Upper lobe of right lung (tissue), 1 donor: Measurements from ENCODE around the gene ZBTB37. TPM values are rescaled to one million over a fixed set of nuclear protein-coding genes. Genes with fewer than 3 reads are reported as not detected.

Source experiments
- ATAC-seq: fragments of 200-7000 bp; cut with Tn5 transposase; one replicate; pipeline ENCODE4 v1.9.1; 2020; ENCODE audit warnings: mild to moderate bottlenecking, moderate library complexity
- DNase-seq: peaks from one replicate; pipeline ENCODE4 v3.0.0-alpha.2; 2020
- H3K27ac ChIP-seq: fragments of 200-600 bp; one replicate; pipeline ENCODE4 v1.8.0; 2022
- H3K27me3 ChIP-seq: fragments of 200-600 bp; one replicate; pipeline ENCODE4 v1.8.0; 2022; ENCODE audit warnings: mild to moderate bottlenecking
- H3K36me3 ChIP-seq: fragments of 200-600 bp; one replicate; pipeline ENCODE4 v1.8.0; 2022
- H3K4me1 ChIP-seq: fragments of 200-600 bp; one replicate; pipeline ENCODE4 v1.8.0; 2022
- H3K4me3 ChIP-seq: fragments of 200-600 bp; one replicate; pipeline ENCODE4 v1.8.0; 2022; ENCODE audit warnings: mild to moderate bottlenecking
- H3K9me3 ChIP-seq: fragments of 200-600 bp; one replicate; pipeline ENCODE4 v1.8.0; 2022
- intact Hi-C: fragments of 100-400 bp; cut with DNase I; formaldehyde crosslinking; loops from one replicate; pipeline ENCODE4 v1.11.0; 2022
- total RNA-seq: library from RNA; stranded (reverse); fragmentation: NEBNext Ultra II Directional; extraction: Animal tissue kit (Norgen Biotek cat#: 25700); gene quantifications from one replicate; pipeline ENCODE4 v1.2.1, GENCODE V29; 2021
- TF ChIP-seq, protein P1 (sequence below): fragments of 200-600 bp; IDR thresholded peaks from one replicate; pipeline ENCODE4 v1.8.0; 2022; ENCODE audit warnings: antibody characterized with exemption
- donor health status: DM: no; HTN: yes; CAD: no; lungs with severe emphysema.

Gene ZBTB37
- total RNA-seq, 1 donor from 2014 or later, result 14.7 TPM

DNA sequence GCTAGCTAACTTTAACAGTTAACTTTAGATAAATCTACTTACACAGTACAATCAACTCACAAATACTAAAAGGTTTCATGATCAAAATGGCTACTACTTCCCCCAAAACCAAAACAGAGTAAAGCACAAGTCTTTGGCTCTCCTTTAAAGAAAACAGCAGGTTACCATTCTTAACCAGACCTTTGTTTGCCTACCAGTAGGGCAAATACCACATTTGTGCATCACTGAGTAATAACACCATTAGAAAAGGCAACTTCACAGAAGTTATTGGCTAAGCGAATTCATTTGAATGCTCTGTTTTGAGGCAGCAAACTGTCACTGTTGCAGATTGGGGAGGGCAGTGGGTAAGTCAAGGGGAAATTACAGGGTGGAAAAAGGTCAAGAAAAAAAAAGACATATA is 66.3 kb downstream of the ZBTB37 start:
- DNase-seq, result no peak
- no peak overlapping the region for H3K4me3 ChIP-seq
- intact Hi-C loops, result no loop called here
- H3K4me1 ChIP-seq, result no peaks in the 10 kb centered on the region
- no peaks in the 10 kb centered on the region for H3K27me3 ChIP-seq
- TF ChIP-seq, protein P1, sequence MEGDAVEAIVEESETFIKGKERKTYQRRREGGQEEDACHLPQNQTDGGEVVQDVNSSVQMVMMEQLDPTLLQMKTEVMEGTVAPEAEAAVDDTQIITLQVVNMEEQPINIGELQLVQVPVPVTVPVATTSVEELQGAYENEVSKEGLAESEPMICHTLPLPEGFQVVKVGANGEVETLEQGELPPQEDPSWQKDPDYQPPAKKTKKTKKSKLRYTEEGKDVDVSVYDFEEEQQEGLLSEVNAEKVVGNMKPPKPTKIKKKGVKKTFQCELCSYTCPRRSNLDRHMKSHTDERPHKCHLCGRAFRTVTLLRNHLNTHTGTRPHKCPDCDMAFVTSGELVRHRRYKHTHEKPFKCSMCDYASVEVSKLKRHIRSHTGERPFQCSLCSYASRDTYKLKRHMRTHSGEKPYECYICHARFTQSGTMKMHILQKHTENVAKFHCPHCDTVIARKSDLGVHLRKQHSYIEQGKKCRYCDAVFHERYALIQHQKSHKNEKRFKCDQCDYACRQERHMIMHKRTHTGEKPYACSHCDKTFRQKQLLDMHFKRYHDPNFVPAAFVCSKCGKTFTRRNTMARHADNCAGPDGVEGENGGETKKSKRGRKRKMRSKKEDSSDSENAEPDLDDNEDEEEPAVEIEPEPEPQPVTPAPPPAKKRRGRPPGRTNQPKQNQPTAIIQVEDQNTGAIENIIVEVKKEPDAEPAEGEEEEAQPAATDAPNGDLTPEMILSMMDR, result no peak
- peaks cover 66% of the 10 kb centered on the region for H3K36me3 ChIP-seq
- no peak for ATAC-seq
- H3K27ac ChIP-seq, result no peak overlapping the region
- H3K9me3 ChIP-seq, result no peaks in the 10 kb centered on the region

DNA sequence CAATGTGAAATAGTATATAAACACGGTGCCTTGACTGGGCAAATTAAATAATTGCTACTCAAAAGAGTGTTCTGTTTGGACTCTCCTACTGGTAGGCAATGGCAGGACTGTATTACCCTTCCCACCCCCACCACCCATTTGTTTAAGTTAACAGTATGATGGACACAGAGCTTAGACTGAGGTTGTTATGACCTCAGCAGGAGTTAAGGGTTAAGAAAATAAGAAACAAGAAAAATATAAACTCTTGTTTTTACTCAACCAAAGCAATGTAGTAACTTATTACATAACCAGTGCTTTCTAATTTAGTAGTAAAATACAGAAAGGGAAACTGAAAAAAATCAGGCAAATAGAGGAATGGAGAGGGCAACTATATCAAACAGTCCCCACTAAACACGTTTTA is 68.9 kb downstream of the ZBTB37 start:
- no peak overlapping the region for H3K4me3 ChIP-seq
- H3K27ac ChIP-seq, result no peak overlapping the region
- H3K27me3 ChIP-seq, result no peaks in the 10 kb centered on the region
- H3K36me3 ChIP-seq, result peaks cover 90% of the 10 kb centered on the region
- H3K9me3 ChIP-seq, result no peaks in the 10 kb centered on the region
- H3K4me1 ChIP-seq, result no peaks in the 10 kb centered on the region
- ATAC-seq (no peak), DNase-seq (no peak)
- TF ChIP-seq, protein P1, result no peak
- intact Hi-C loops, result no loop called here

DNA sequence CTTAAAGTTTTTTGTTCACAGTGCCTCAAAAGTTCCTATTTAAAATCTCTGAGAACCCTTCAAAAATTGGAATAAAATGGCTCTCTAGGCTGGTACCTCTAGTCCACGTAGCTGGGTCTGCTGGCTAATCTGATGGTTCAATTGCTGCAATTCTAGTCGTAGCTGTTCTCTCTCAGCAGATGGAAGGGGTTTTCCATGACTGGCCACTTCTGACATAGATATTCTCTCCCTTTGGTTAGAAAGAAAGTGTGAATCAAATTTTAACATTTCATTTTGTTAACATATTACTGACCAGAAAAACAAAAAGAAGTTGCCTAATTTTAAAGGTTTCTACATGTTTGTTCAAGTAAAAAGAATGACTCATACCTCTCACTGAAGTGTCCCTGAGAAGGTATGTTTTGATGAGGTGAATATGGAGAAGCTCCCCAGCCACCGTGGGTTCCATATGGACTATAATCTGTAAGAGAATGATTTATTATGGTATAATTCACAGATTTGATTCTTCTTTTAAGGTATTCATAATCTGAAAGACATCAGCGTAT is 78.3 kb downstream of the ZBTB37 start:
- TF ChIP-seq, protein P1, result no peak
- peaks cover 100% of the 10 kb centered on the region for H3K36me3 ChIP-seq
- H3K9me3 ChIP-seq, result no peaks in the 10 kb centered on the region
- intact Hi-C loops, result no loop called here
- no peak for ATAC-seq
- no peak overlapping the region for H3K4me3 ChIP-seq
- no peak overlapping the region for H3K27ac ChIP-seq
- no peaks in the 10 kb centered on the region for H3K27me3 ChIP-seq
- H3K4me1 ChIP-seq, result no peaks in the 10 kb centered on the region
- DNase-seq, result no peak

DNA sequence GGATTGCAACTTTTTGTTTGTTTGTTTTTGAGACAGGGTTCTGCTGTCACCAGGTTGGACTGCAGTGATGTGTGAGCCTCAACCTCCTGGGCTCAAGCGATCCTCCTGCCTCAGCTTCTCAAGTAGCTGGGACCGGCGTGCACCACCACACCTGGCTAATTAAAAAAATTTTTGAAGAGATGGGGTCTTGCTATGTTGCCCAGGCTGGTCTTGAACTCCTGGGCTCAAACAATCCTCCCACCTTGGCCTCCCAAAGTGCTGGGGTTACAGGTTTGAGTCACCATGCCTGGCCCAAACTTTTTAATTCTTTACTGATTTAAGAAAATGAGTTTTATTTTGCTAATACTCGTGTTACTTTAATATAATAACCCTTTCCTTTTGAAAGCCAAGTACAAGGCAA is 80.4 kb downstream of the ZBTB37 start:
- Histone ChIP-seq H3K4me1 (no peaks in the 10 kb centered on the region), H3K9me3 (no peaks in the 10 kb centered on the region), H3K4me3 (no peak overlapping the region), H3K36me3 (peaks cover 97% of the 10 kb centered on the region), H3K27ac (no peak overlapping the region), H3K27me3 (no peaks in the 10 kb centered on the region)
- TF ChIP-seq, protein P1, result no peak
- ATAC-seq, result no peak
- DNase-seq, result no peak
- intact Hi-C loops, result no loop called here

Other genes with a start within 250 kb of the ZBTB37 start
- gene TEX50, start 233.0 kb upstream of the ZBTB37 start, total RNA-seq, result not detected
- gene ANKRD45, start 198.5 kb upstream of the ZBTB37 start, total RNA-seq, result 0.87 TPM
- 31.9 TPM for gene KLHL20, start 153.4 kb upstream of the ZBTB37 start, total RNA-seq
- 14.6 TPM for gene DARS2, start 43.7 kb upstream of the ZBTB37 start, total RNA-seq
- 4.3 TPM for gene CENPL, start 43.5 kb upstream of the ZBTB37 start, total RNA-seq
- 310 TPM for gene GAS5, start 391 bp upstream of the ZBTB37 start, total RNA-seq
- gene SERPINC1, start 48.9 kb downstream of the ZBTB37 start, total RNA-seq, result not detected
- gene RC3H1, start 154.0 kb downstream of the ZBTB37 start, total RNA-seq, result 36.5 TPM